Liver (tissue), 9 donors: ENCODE measurements around the gene ITGB1. TPM values are rescaled to one million over a fixed set of nuclear protein-coding genes. Genes with fewer than 3 reads are reported as not detected.

ENCODE experiments used
- DNase-seq: peaks from one replicate; pipeline ENCODE4 v3.0.0-alpha.2; 2017; ENCODE audit warnings: low spot score
- H3K27ac ChIP-seq, 2 donors: one replicate each; pipeline ENCODE4 v1.7.0; 2013; ENCODE audit warnings: inconsistent platforms in 2 of 2, low read length in 2 of 2, control low read depth in 1 of 2, low read depth in 1 of 2, mild to moderate bottlenecking in 1 of 2
- H3K27me3 ChIP-seq, 4 donors: one replicate each; pipeline versions ENCODE4 v1.6.1 to v1.7.0; 2013; ENCODE audit warnings: low read length in 3 of 4, inconsistent platforms in 1 of 4, mild to moderate bottlenecking in 1 of 4, moderate library complexity in 1 of 4; ENCODE audit not compliant: control insufficient read depth in 4 of 4, insufficient read depth in 4 of 4
- H3K36me3 ChIP-seq, 4 donors: one replicate each; pipeline versions ENCODE4 v1.6.1 to v1.7.0; 2013; ENCODE audit warnings: low read length in 3 of 4, mild to moderate bottlenecking in 3 of 4, low read depth in 1 of 4, moderate library complexity in 1 of 4; ENCODE audit not compliant: control insufficient read depth in 4 of 4, insufficient read depth in 3 of 4
- H3K4me1 ChIP-seq, 4 donors: one replicate each; pipeline versions ENCODE4 v1.6.1 to v1.7.0; 2013; ENCODE audit warnings: low read length in 3 of 4, mild to moderate bottlenecking in 3 of 4, moderate library complexity in 1 of 4; ENCODE audit not compliant: control insufficient read depth in 4 of 4, insufficient read depth in 4 of 4
- H3K4me3 ChIP-seq, 3 donors: one replicate each; pipeline versions ENCODE4 v1.6.1 to v1.7.0; 2013; ENCODE audit warnings: low read length in 3 of 3, control low read depth in 1 of 3, low read depth in 1 of 3, mild to moderate bottlenecking in 1 of 3
- H3K9ac ChIP-seq, 2 donors: one replicate each; pipeline ENCODE4 v1.7.0; 2013; ENCODE audit warnings: low read length in 2 of 2, mild to moderate bottlenecking in 2 of 2, moderate library complexity in 2 of 2, control low read depth in 1 of 2, low read depth in 1 of 2
- H3K9me3 ChIP-seq, 4 donors: one replicate each; pipeline versions ENCODE4 v1.6.1 to v1.7.0; 2013; ENCODE audit warnings: low read length in 3 of 4; ENCODE audit not compliant: control insufficient read depth in 4 of 4
- EGR1 ChIP-seq, 2 donors: IDR thresholded peaks; 2 replicates each; pipeline ENCODE4 v1.6.1; 2016 to 2018; ENCODE audit warnings: antibody characterized with exemption in 2 of 2, low read depth in 2 of 2
- FOXA1 ChIP-seq: IDR thresholded peaks from 2 replicates; pipeline ENCODE4 v1.6.1; 2016; ENCODE audit warnings: antibody characterized with exemption
- FOXA2 ChIP-seq: IDR thresholded peaks from 2 replicates; pipeline ENCODE4 v1.6.1; 2016; ENCODE audit warnings: antibody characterized with exemption
- GABPA ChIP-seq, 2 donors: IDR thresholded peaks in 1 of 2; conservative IDR thresholded peaks in 1 of 2; 2 replicates each; pipeline ENCODE4 v1.6.1; 2016; ENCODE audit warnings: antibody characterized with exemption in 2 of 2, mild to moderate bottlenecking in 1 of 2, moderate library complexity in 1 of 2
- HNF4A ChIP-seq, 2 donors: conservative IDR thresholded peaks; 2 replicates each; pipeline ENCODE4 v1.6.1; 2016; ENCODE audit warnings: antibody characterized with exemption in 2 of 2, mild to moderate bottlenecking in 2 of 2
- HNF4G ChIP-seq: IDR thresholded peaks from 2 replicates; pipeline ENCODE4 v1.6.1; 2016; ENCODE audit warnings: antibody characterized with exemption
- JUND ChIP-seq, 2 donors: IDR thresholded peaks; 2 replicates each; pipeline ENCODE4 v1.6.1; 2016; ENCODE audit warnings: antibody characterized with exemption in 2 of 2
- NR2F2 ChIP-seq: IDR thresholded peaks from 2 replicates; pipeline ENCODE4 v1.6.1; 2016; ENCODE audit warnings: antibody characterized with exemption
- RAD21 ChIP-seq, 2 donors: IDR thresholded peaks; 2 replicates each; pipeline ENCODE4 v1.6.1; 2016; ENCODE audit warnings: antibody characterized with exemption in 2 of 2, mild to moderate bottlenecking in 2 of 2
- TAF1 ChIP-seq: conservative IDR thresholded peaks from 2 replicates; pipeline ENCODE4 v1.6.1; 2016; ENCODE audit warnings: antibody characterized with exemption, mild to moderate bottlenecking
- YY1 ChIP-seq: IDR thresholded peaks from 2 replicates; pipeline ENCODE4 v1.6.1; 2016; ENCODE audit warnings: antibody characterized with exemption, mild to moderate bottlenecking
- WGBS: extraction: QIAGEN DNeasy Blood & Tissue Kit; methylation state at CpG from one replicate; pipeline ENCODE4 v1.1.7; 2013; 5-methylcytosine and 5-hydroxymethylcytosine counted together
- polyA plus RNA-seq, 2 donors: library from polyadenylated mRNA; stranded (reverse) in 1 of 2; unstranded in 1 of 2; fragments of 200-250 nt in 1 of 2; fragments of >200 nt in 1 of 2; fragmentation: Nextera tagmentation in 1 of 2; extraction: Ambion mirVana in 1 of 2; gene quantifications; one replicate each; pipeline versions ENCODE4 v1.2.1 to v1.2.3, GENCODE V29; 2013 to 2015
- total RNA-seq, 2 donors: library from RNA; depleted of rRNA; stranded (reverse); fragments of >200 nt; gene quantifications; one replicate each; pipeline ENCODE4 v1.2.3, GENCODE V29; 2014
- TF ChIP-seq, protein P1 (sequence below): IDR thresholded peaks from 2 replicates; pipeline ENCODE4 v1.6.1; 2016; ENCODE audit warnings: antibody characterized with exemption
- TF ChIP-seq, protein P2 (sequence below): fragments of 150-350 bp; IDR thresholded peaks from 2 replicates; pipeline ENCODE4 v1.5.1; 2017; ENCODE audit warnings: improper control_type of control experiment, low read depth, low read length; ENCODE audit not compliant: missing input control
- TF ChIP-seq, protein P3 (sequence below): IDR thresholded peaks from 2 replicates; pipeline ENCODE4 v1.6.1; 2016; ENCODE audit warnings: antibody characterized with exemption, mild to moderate bottlenecking
- TF ChIP-seq, protein P4 (sequence below): IDR thresholded peaks from 2 replicates; pipeline ENCODE4 v1.6.1; 2016; ENCODE audit warnings: antibody characterized with exemption
- donor health status: healthy.
- donor health status: healthy.
- donor health status: healthy.
- donor health status: healthy.
- donor health status: healthy.

The ITGB1 gene
- total and polyA plus RNA-seq, 4 donors: 109 to 308 (median 221) TPM

DNA sequence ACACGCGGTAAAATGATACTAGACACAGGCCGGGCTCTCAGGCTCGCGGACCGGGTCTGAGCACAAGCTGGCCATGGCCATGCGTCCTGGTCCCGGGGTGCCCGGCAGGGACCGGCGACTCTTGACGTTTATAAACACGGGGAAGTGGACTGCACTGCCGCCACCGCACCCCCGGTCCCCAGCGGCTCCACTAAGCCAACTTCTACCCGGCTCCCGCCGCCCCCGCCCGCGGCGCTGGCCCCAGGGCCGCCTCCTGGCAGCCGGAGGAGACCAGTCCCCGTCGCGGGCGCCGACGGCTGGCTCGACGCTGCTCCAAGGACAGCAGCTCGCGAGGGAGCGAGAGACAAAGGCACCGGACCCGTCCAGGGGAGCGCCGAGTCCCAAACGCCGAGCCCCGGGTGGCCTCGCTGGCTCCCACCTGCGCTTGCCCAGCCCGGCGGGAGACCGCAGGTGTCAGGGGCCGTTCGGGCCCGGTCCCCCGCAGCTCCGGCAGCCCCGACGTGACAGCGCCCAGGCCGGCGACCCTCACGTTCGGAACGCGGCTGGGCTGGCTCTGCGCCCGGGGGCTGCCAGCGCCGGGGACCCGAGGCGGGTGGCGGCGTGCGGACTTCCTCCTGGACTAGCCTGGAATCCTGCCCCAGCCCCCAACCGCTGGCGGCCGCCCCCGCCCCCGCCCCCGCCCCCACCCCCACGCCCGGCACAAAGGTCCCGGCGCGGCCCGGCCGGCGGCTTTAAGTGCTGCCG is 517 bp downstream of the ITGB1 start:
- TF ChIP-seq, protein P1, sequence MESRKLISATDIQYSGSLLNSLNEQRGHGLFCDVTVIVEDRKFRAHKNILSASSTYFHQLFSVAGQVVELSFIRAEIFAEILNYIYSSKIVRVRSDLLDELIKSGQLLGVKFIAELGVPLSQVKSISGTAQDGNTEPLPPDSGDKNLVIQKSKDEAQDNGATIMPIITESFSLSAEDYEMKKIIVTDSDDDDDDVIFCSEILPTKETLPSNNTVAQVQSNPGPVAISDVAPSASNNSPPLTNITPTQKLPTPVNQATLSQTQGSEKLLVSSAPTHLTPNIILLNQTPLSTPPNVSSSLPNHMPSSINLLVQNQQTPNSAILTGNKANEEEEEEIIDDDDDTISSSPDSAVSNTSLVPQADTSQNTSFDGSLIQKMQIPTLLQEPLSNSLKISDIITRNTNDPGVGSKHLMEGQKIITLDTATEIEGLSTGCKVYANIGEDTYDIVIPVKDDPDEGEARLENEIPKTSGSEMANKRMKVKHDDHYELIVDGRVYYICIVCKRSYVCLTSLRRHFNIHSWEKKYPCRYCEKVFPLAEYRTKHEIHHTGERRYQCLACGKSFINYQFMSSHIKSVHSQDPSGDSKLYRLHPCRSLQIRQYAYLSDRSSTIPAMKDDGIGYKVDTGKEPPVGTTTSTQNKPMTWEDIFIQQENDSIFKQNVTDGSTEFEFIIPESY: no peak
- TF ChIP-seq NR2F2 (no peak), RAD21 (IDR thresholded peaks at IDR 0.05) (peak in 1 of 2 donors; percentile 6)
- Histone ChIP-seq H3K36me3 (no peaks in the 10 kb centered on the region), H3K27ac (peak overlapping the region; percentile 92 to 97), H3K4me1 (peaks cover 9 to 54% (median 30%) of the 10 kb centered on the region in 4 donors), H3K27me3 (no peaks in the 10 kb centered on the region), H3K4me3 (peak overlapping the region; percentile 77 to 95 (median 82)), H3K9ac (peak overlapping the region; percentile 88 to 93), H3K9me3 (no peaks in the 10 kb centered on the region)
- under 1% methylated on average over 87 of the region's 87 CpGs for WGBS
- peak; percentile 73 for DNase-seq

DNA sequence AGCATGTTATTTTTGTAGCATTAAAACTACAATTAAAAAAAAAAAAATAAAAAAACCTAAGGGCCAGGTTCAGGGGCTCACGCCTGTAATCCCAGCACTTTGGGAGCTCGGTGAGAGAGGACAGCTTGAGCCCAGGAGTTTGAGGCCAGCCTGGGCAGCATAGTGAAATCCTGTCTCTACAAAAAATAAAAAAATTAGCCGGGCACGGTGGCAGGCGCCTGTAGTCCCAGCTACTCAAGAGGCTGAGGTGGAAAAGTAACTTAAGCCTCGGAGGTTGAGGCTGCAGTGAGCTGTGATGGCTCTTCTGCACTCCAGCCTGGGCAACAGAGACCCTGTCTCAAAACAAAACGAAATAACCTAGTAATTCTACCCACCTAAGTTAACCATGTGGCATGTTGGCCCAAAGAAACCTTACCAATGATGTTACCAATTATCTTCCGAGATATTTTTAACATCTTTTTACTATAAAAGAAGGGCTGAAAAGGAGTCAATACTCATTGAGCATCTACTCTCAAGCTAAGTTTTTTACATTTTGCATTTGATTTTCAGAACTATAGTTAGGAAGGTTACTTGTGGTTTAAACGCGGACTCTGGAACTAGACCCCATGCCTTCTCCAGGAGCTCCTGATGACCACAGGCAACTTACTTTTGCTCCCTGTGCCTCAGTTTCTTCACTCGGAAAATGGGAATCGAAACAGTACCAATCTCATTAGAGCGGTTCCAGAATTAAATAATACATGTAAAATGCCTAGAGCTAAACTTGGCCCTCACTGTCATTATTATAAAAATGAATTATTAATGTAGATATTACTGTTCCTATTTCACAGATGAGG is 1.4 kb downstream of the ITGB1 start:
- H3K9ac ChIP-seq: peak overlapping the region; percentile 88 to 93
- H3K27me3 ChIP-seq: no peaks in the 10 kb centered on the region
- H3K4me3 ChIP-seq: peak overlapping the region; percentile 77 to 95 (median 82)
- DNase-seq: no peak
- no peaks in the 10 kb centered on the region for H3K9me3 ChIP-seq
- H3K4me1 ChIP-seq: peaks cover 9 to 56% (median 32%) of the 10 kb centered on the region in 4 donors
- peak overlapping the region; percentile 92 to 97 for H3K27ac ChIP-seq
- no peak for TF ChIP-seq TAF1
- no peak for TF ChIP-seq GABPA (IDR thresholded peaks at IDR 0.05 in 1 of 2, conservative IDR thresholded peaks at IDR 0.05 in 1 of 2)
- no peak for TF ChIP-seq YY1
- no peak for TF ChIP-seq HNF4G
- no peak for TF ChIP-seq HNF4A (conservative IDR thresholded peaks at IDR 0.05)
- 16% methylated on average over 13 of the region's 13 CpGs for WGBS
- no peaks in the 10 kb centered on the region for H3K36me3 ChIP-seq

DNA sequence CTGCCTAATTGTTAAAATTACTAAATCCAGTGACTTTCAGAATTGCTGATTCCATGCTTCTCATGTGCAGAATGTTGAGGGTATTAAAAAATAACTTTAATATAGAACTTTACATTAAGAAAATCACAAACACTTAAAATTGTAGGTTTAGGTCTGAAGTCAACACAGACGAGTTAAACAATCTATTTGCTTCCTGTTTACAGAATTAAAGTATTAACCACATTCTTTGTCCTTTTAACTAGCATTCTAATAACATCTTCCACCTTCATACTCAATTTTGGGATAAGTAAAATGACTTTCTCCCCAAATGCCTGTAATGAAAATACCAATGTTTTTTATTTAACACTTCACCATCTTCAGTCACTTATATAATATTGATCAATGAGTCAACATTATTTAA is 2.2 kb downstream of the ITGB1 start:
- 14% methylated on average over 1 of the region's 1 CpG for WGBS
- H3K4me1 ChIP-seq: peaks cover 9 to 59% (median 35%) of the 10 kb centered on the region in 4 donors
- no peak for DNase-seq
- H3K9me3 ChIP-seq: no peaks in the 10 kb centered on the region
- H3K36me3 ChIP-seq: no peaks in the 10 kb centered on the region
- H3K4me3 ChIP-seq: peak overlapping the region in 2 of 3 donors; percentile 77 to 95
- no peaks in the 10 kb centered on the region for H3K27me3 ChIP-seq
- peak overlapping the region; percentile 57 to 97 for H3K27ac ChIP-seq
- peak overlapping the region; percentile 48 to 83 for H3K9ac ChIP-seq
- TF ChIP-seq NR2F2 (no peak), TAF1 (no peak), YY1 (no peak), GABPA (IDR thresholded peaks at IDR 0.05 in 1 of 2, conservative IDR thresholded peaks at IDR 0.05 in 1 of 2) (no peak), EGR1 (IDR thresholded peaks at IDR 0.05; ENCODE audit: low read depth in 2 of 2) (no peak), FOXA1 (no peak), HNF4G (no peak), HNF4A (conservative IDR thresholded peaks at IDR 0.05) (no peak), FOXA2 (no peak), JUND (IDR thresholded peaks at IDR 0.05) (no peak)
- TF ChIP-seq, protein P2, sequence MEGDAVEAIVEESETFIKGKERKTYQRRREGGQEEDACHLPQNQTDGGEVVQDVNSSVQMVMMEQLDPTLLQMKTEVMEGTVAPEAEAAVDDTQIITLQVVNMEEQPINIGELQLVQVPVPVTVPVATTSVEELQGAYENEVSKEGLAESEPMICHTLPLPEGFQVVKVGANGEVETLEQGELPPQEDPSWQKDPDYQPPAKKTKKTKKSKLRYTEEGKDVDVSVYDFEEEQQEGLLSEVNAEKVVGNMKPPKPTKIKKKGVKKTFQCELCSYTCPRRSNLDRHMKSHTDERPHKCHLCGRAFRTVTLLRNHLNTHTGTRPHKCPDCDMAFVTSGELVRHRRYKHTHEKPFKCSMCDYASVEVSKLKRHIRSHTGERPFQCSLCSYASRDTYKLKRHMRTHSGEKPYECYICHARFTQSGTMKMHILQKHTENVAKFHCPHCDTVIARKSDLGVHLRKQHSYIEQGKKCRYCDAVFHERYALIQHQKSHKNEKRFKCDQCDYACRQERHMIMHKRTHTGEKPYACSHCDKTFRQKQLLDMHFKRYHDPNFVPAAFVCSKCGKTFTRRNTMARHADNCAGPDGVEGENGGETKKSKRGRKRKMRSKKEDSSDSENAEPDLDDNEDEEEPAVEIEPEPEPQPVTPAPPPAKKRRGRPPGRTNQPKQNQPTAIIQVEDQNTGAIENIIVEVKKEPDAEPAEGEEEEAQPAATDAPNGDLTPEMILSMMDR: no peak
- TF ChIP-seq, protein P3, sequence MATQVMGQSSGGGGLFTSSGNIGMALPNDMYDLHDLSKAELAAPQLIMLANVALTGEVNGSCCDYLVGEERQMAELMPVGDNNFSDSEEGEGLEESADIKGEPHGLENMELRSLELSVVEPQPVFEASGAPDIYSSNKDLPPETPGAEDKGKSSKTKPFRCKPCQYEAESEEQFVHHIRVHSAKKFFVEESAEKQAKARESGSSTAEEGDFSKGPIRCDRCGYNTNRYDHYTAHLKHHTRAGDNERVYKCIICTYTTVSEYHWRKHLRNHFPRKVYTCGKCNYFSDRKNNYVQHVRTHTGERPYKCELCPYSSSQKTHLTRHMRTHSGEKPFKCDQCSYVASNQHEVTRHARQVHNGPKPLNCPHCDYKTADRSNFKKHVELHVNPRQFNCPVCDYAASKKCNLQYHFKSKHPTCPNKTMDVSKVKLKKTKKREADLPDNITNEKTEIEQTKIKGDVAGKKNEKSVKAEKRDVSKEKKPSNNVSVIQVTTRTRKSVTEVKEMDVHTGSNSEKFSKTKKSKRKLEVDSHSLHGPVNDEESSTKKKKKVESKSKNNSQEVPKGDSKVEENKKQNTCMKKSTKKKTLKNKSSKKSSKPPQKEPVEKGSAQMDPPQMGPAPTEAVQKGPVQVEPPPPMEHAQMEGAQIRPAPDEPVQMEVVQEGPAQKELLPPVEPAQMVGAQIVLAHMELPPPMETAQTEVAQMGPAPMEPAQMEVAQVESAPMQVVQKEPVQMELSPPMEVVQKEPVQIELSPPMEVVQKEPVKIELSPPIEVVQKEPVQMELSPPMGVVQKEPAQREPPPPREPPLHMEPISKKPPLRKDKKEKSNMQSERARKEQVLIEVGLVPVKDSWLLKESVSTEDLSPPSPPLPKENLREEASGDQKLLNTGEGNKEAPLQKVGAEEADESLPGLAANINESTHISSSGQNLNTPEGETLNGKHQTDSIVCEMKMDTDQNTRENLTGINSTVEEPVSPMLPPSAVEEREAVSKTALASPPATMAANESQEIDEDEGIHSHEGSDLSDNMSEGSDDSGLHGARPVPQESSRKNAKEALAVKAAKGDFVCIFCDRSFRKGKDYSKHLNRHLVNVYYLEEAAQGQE: no peak
- TF ChIP-seq, protein P1: no peak
- TF ChIP-seq, protein P4, sequence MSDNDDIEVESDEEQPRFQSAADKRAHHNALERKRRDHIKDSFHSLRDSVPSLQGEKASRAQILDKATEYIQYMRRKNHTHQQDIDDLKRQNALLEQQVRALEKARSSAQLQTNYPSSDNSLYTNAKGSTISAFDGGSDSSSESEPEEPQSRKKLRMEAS: no peak
